PC-9 (cell line): ENCODE data around the gene CLASP1. TPM values are rescaled to one million over a fixed set of nuclear protein-coding genes. Genes with fewer than 3 reads are reported as not detected.
"Not testable (repeated sequence)": the region's sequence is repeated elsewhere in the genome, so short reads cannot be mapped to it uniquely, and the experiment has no call there.

Source experiments
- BruUV-seq: library from RNA; stranded (reverse); fragments of 400-500 nt; replicated peaks from 2 replicates; lab custom pipeline; 2021; lab: Mats Ljungman, UMichigan
- CTCF ChIA-PET: fragments of 300-600 bp; sonication (Branson Sonifier 250); formaldehyde crosslinking; loops from one replicate; lab custom pipeline; 2022; ENCODE audit warnings: antibody characterized with exemption; lab: Charles Lee
- POLR2A ChIA-PET: fragments of 300-600 bp; sonication (Branson Sonifier 250); formaldehyde crosslinking; loops from one replicate; lab custom pipeline; 2022; ENCODE audit warnings: antibody characterized with exemption; ENCODE audit not compliant: unreplicated experiment; lab: Charles Lee
- DNase-seq, 2 experiments: peaks; one replicate each; pipeline versions ENCODE4 v3.0.0 to v3.0.0-alpha.2; 2015 to 2022; ENCODE audit warnings: mixed read lengths in 1 of 2
- H2AFZ ChIP-seq: fragments of 200-600 bp; sonication (generic); 2 replicates; pipeline ENCODE4 v1.8.1; 2017; ENCODE audit warnings: antibody characterized with exemption
- H3F3A ChIP-seq: fragments of 200-600 bp; sonication (generic); 2 replicates; pipeline ENCODE4 v1.8.1; 2017; ENCODE audit warnings: antibody characterized with exemption, mild to moderate bottlenecking, low read depth; ENCODE audit not compliant: insufficient read depth
- H3K27ac ChIP-seq: fragments of 200-600 bp; sonication (generic); 2 replicates; pipeline ENCODE4 v1.6.1; 2016; ENCODE audit warnings: mixed run types
- H3K27me3 ChIP-seq: fragments of 200-600 bp; sonication (generic); 2 replicates; pipeline ENCODE4 v1.6.1; 2016; ENCODE audit warnings: low read depth, mixed run types; ENCODE audit not compliant: insufficient read depth
- H3K36me3 ChIP-seq: fragments of 200-600 bp; sonication (generic); 2 replicates; pipeline ENCODE4 v1.6.1; 2016; ENCODE audit warnings: low read depth, mixed run types
- H3K4me1 ChIP-seq: fragments of 200-600 bp; sonication (generic); replicated peaks from 2 replicates; pipeline ENCODE4 v1.6.1; 2016; ENCODE audit warnings: mixed run types; ENCODE audit not compliant: insufficient read depth
- H3K4me2 ChIP-seq: fragments of 200-600 bp; sonication (generic); 2 replicates; pipeline ENCODE4 v1.6.1; 2017; ENCODE audit warnings: mixed run types
- H3K4me3 ChIP-seq: fragments of 200-600 bp; sonication (generic); 2 replicates; pipeline ENCODE4 v1.6.1; 2016; ENCODE audit warnings: mixed run types
- H3K79me2 ChIP-seq: fragments of 200-600 bp; sonication (generic); 2 replicates; pipeline ENCODE4 v1.6.1; 2017; ENCODE audit warnings: low read depth, mixed run types
- H3K9me2 ChIP-seq: fragments of 200-600 bp; sonication (generic); 2 replicates; pipeline ENCODE4 v1.8.1; 2017; ENCODE audit warnings: mild to moderate bottlenecking; ENCODE audit not compliant: insufficient read depth
- H3K9me3 ChIP-seq: fragments of 200-600 bp; sonication (generic); 2 replicates; pipeline ENCODE4 v1.8.1; 2016; ENCODE audit warnings: low read depth; ENCODE audit not compliant: insufficient read depth
- H4K20me1 ChIP-seq: fragments of 200-600 bp; sonication (generic); 2 replicates; pipeline ENCODE4 v1.8.1; 2017; ENCODE audit not compliant: insufficient read depth
- EZH2 ChIP-seq: fragments of 200-600 bp; sonication (generic); IDR thresholded peaks from 2 replicates; pipeline ENCODE4 v1.8.0; 2017; ENCODE audit warnings: antibody characterized with exemption, low read depth
- intact Hi-C: fragments of 100-400 bp; cut with micrococcal nuclease; formaldehyde crosslinking; loops from one replicate; pipeline ENCODE4 v1.10.0; 2022; ENCODE audit not compliant: unreplicated experiment
- total RNA-seq: library from RNA; stranded (reverse); gene quantifications from 2 replicates; pipeline ENCODE4 v1.2.3, GENCODE V29; 2021
- TF ChIP-seq, protein P1 (sequence below): fragments of 200-600 bp; sonication (generic); conservative IDR thresholded peaks from 2 replicates; pipeline ENCODE4 v1.6.1; 2017; ENCODE audit warnings: mixed run types, antibody characterized with exemption, mild to moderate bottlenecking, moderate library complexity

CLASP1 gene
- total RNA-seq, 1 experiment from 2014 or later = 61.8 TPM

DNA sequence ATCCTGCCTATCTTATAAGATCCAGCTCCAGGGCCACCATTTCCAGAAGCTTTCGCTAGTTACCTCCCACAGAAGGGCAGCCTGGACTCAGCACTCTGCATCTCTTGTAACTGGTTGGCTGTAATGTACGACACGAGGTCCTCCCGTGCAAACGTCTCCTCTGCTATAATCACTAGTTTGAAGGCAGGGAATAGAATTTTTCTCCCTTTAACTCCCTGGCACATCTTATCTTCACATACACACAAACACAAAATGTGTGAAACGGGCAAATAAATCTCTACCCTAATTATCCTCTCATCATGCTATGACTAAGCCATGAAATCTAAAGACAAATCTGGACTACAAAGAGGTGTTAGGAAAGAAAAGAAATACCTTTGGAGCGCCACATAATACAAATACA, 81.8 kb downstream of the CLASP1 start:
- TF ChIP-seq EZH2 = no peak
- TF ChIP-seq, protein P1, sequence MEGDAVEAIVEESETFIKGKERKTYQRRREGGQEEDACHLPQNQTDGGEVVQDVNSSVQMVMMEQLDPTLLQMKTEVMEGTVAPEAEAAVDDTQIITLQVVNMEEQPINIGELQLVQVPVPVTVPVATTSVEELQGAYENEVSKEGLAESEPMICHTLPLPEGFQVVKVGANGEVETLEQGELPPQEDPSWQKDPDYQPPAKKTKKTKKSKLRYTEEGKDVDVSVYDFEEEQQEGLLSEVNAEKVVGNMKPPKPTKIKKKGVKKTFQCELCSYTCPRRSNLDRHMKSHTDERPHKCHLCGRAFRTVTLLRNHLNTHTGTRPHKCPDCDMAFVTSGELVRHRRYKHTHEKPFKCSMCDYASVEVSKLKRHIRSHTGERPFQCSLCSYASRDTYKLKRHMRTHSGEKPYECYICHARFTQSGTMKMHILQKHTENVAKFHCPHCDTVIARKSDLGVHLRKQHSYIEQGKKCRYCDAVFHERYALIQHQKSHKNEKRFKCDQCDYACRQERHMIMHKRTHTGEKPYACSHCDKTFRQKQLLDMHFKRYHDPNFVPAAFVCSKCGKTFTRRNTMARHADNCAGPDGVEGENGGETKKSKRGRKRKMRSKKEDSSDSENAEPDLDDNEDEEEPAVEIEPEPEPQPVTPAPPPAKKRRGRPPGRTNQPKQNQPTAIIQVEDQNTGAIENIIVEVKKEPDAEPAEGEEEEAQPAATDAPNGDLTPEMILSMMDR = no peak
- no peaks in the 10 kb centered on the region for H3K9me3 ChIP-seq
- no peaks in the 10 kb centered on the region for H3K27me3 ChIP-seq
- no peak overlapping the region for H3K4me3 ChIP-seq
- CTCF ChIA-PET = no interaction called here
- H4K20me1 ChIP-seq = peaks cover 8% of the 10 kb centered on the region; the same call in 1 of the 2 replicates
- no peaks in the 10 kb centered on the region for H3K9me2 ChIP-seq
- POLR2A ChIA-PET = interaction anchor here (0.6 kb wide), 1 partner anchor 60 kb away, joined by 6 read pairs; no protein-coding TSS in a partner anchor
- no peak overlapping the region for H3K27ac ChIP-seq
- no peak overlapping the region for H3K4me2 ChIP-seq
- no peak for DNase-seq
- no peaks in the 10 kb centered on the region; the same call in 1 of the 2 replicates for H3K79me2 ChIP-seq
- no peak overlapping the region for H2AFZ ChIP-seq
- no TSS peak for BruUV-seq
- no peaks in the 10 kb centered on the region for H3K36me3 ChIP-seq
- intact Hi-C loops = no loop called here
- H3K4me1 ChIP-seq = no peaks in the 10 kb centered on the region
- H3F3A ChIP-seq = no peaks in the 10 kb centered on the region

DNA sequence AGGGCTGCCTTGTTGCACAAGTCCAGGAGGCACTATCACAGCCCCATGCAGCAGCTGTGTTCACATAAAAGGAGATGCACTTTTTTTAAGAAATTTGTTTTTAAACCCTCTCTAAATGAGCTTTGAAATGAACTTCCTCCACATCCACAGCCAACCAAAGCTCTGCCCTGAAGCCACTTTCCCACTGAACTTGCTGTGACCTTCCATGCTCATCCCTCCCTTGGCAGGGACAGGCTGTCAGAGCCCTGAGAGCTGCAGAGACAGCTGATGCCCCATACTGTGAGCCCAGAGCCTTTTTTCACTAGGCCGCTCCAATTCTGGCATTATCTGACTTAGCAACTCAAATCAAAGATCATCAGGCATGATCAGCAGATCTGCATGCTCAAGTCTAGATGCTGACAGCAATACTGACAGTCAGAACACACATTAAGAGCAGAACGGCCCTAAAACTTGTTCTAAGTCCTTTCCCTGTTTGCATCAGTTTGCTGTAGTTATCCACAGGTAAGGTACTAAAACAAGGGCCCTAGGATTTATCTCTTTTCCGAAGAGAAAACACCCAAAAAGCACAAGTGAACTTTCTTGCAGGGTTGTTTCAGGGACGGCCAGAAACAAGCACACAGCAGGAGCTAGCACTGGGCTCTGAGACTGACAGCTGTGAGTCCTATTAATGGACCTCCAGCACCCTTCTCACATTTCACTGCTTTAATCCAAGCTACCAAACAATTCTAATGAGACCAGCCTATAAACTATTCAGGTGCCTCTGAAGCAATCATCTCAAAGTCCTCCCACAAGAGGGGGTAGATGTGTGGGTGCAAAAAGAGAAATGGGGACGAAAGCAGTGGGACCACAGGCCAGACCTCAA, 83.6 kb downstream of the CLASP1 start:
- H2AFZ ChIP-seq = no peak overlapping the region
- BruUV-seq = no TSS peak
- ChIA-PET CTCF (no interaction called here), POLR2A (interaction anchor here (0.6 kb wide), 1 partner anchor 11 kb away, joined by 4 read pairs; no protein-coding TSS in a partner anchor)
- no peaks in the 10 kb centered on the region for H3K27me3 ChIP-seq
- H4K20me1 ChIP-seq = peaks cover 4% of the 10 kb centered on the region; the same call in 1 of the 2 replicates
- no peak overlapping the region for H3K4me2 ChIP-seq
- no peaks in the 10 kb centered on the region for H3K4me1 ChIP-seq
- TF ChIP-seq, protein P1 = no peak
- no peak for TF ChIP-seq EZH2
- intact Hi-C loops = no loop called here
- H3K9me2 ChIP-seq = no peaks in the 10 kb centered on the region
- H3K36me3 ChIP-seq = no peaks in the 10 kb centered on the region
- no peak overlapping the region for H3K27ac ChIP-seq
- no peak for DNase-seq
- no peak overlapping the region for H3K4me3 ChIP-seq
- H3K9me3 ChIP-seq = no peaks in the 10 kb centered on the region
- H3F3A ChIP-seq = no peaks in the 10 kb centered on the region
- H3K79me2 ChIP-seq = no peaks in the 10 kb centered on the region; the same call in none of the 2 replicates

- H2AFZ ChIP-seq = no peak overlapping the region
- H3K4me3 ChIP-seq = no peak overlapping the region
- peaks cover 4% of the 10 kb centered on the region; the same call in 1 of the 2 replicates for H4K20me1 ChIP-seq
- DNase-seq = no peak
- ChIA-PET POLR2A (no interaction called here), CTCF (no interaction called here)
- H3K79me2 ChIP-seq = no peaks in the 10 kb centered on the region; the same call in 1 of the 2 replicates
- no TSS peak for BruUV-seq
- no peaks in the 10 kb centered on the region for H3F3A ChIP-seq
- no peak overlapping the region for H3K27ac ChIP-seq
- H3K4me1 ChIP-seq = no peaks in the 10 kb centered on the region
- TF ChIP-seq, protein P1 = no peak
- no peak for TF ChIP-seq EZH2
- no peaks in the 10 kb centered on the region for H3K36me3 ChIP-seq
- H3K9me2 ChIP-seq = no peaks in the 10 kb centered on the region
- H3K27me3 ChIP-seq = no peaks in the 10 kb centered on the region
- H3K9me3 ChIP-seq = no peaks in the 10 kb centered on the region
- intact Hi-C loops = no loop called here
- H3K4me2 ChIP-seq = no peak overlapping the region
Observed at GRCh38 chr2:121564905-121565304, 84.4 kb downstream of the CLASP1 start.

DNA sequence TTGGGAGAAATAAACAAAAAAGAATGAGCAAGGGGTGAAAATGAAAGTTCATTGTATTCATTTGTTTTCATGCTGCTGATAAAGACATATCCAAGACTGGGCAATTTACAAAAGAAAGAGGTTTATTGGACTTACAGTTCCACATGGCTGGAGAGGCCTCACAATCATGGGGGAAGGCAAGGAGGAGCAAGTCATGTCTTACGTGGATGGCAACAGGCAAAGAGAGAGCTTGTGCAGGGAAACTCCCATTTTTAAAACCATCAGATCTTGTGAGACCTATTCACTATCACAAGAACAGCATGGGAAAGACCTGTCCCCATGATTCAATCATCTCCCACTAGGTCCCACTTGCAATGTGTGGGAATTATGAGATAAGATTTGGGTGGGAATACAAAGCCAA, 85.5 kb downstream of the CLASP1 start:
- BruUV-seq, H3K79me2 ChIP-seq, DNase-seq, H3K4me3 ChIP-seq, H3K27me3 ChIP-seq, H3K4me1 ChIP-seq, H2AFZ ChIP-seq, H3K27ac ChIP-seq, CTCF ChIA-PET, H3K9me2 ChIP-seq, H3K36me3 ChIP-seq, H3F3A ChIP-seq, H3K4me2 ChIP-seq, POLR2A ChIA-PET, intact Hi-C loops, H3K9me3 ChIP-seq: not testable (repeated sequence)
- peaks cover 12% of the 10 kb centered on the region; the same call in 1 of the 2 replicates for H4K20me1 ChIP-seq
